Breast epithelium (tissue), 4 donors: ENCODE data around the gene IGSF21. TPM values are rescaled to one million over a fixed set of nuclear protein-coding genes. Genes with fewer than 3 reads are reported as not detected.

Source experiments
- DNase-seq, 2 donors: peaks; one replicate each; pipeline ENCODE4 v3.0.0-alpha.2; 2019; ENCODE audit warnings: low spot score in 2 of 2
- H3K27ac ChIP-seq, 2 donors: fragments of 200-600 bp; sonication (generic) in 1 of 2; one replicate each; pipeline ENCODE4 v1.5.1; 2016 to 2019; ENCODE audit warnings: mild to moderate bottlenecking in 1 of 2
- H3K27me3 ChIP-seq, 2 donors: fragments of 200-600 bp; sonication (generic) in 1 of 2; one replicate each; pipeline versions ENCODE4 v1.5.1 to v1.6.0; 2017 to 2019; ENCODE audit warnings: control low read depth in 1 of 2, mild to moderate bottlenecking in 1 of 2
- H3K36me3 ChIP-seq: fragments of 200-600 bp; one replicate; pipeline ENCODE4 v1.5.1; 2019
- H3K4me1 ChIP-seq, 2 donors: fragments of 200-600 bp; sonication (generic); one replicate each; pipeline ENCODE4 v1.5.1; 2016 to 2019; ENCODE audit warnings: control low read depth in 1 of 2
- H3K4me3 ChIP-seq, 3 donors: fragments of 200-600 bp; sonication (generic); 1 replicate in 2 of 3; 2 replicates in 1 of 3; pipeline ENCODE4 v1.5.1; 2016 to 2019; ENCODE audit warnings: mild to moderate bottlenecking in 3 of 3, moderate library complexity in 2 of 3
- H3K9me3 ChIP-seq, 2 donors: fragments of 200-600 bp; sonication (generic) in 1 of 2; one replicate each; pipeline ENCODE4 v1.5.1; 2016 to 2019; ENCODE audit warnings: control low read depth in 1 of 2
- POLR2A ChIP-seq: fragments of 450-650 bp; IDR thresholded peaks from one replicate; pipeline ENCODE4 v1.6.1; 2016; ENCODE audit warnings: antibody characterized with exemption, mild to moderate bottlenecking, moderate library complexity
- POLR2AphosphoS5 ChIP-seq, 3 donors: sonication (generic); formaldehyde crosslinking; IDR thresholded peaks; one replicate each; pipeline ENCODE4 v1.6.1; 2017; ENCODE audit warnings: antibody characterized with exemption in 3 of 3
- intact Hi-C: fragments of 100-400 bp; cut with DNase I; formaldehyde crosslinking; loops from one replicate; pipeline ENCODE4 v1.15.1; 2023; ENCODE audit warnings: low total_unique reads
- total RNA-seq, 3 donors: library from RNA; depleted of rRNA; stranded (reverse); fragments of >200 nt; gene quantifications; one replicate each; pipeline ENCODE4 v1.1.0, GENCODE V29; 2016
- TF ChIP-seq, protein P1 (sequence below), 3 donors: fragments of 450-650 bp; IDR thresholded peaks; one replicate each; pipeline ENCODE4 v1.5.1; 2016 to 2017; ENCODE audit warnings: antibody characterized with exemption in 3 of 3, mild to moderate bottlenecking in 3 of 3, moderate library complexity in 3 of 3

IGSF21 gene
- total RNA-seq: 1 to 10 TPM; 4.8 to 9.5 (median 4.8) TPM

GRCh38 chr1:18107369-18108298 lies at the start of gene IGSF21:
Gene IGSF21, plus strand, starts transcription at chr1:18107798. Its CDS starts 331 bp downstream, at chr1:18108129.
- Histone ChIP-seq H3K27me3 (peaks cover 15 to 82% of the 10 kb centered on the region in 2 donors), H3K36me3 (no peaks in the 10 kb centered on the region), H3K4me3 (peak within 1 kb of the TSS; percentile 22 to 61 (median 35)), H3K4me1 (peaks cover 0 to 13% of the 10 kb centered on the region in 2 donors), H3K9me3 (no peaks in the 10 kb centered on the region), H3K27ac (no peak within 1 kb of the TSS)
- DNase-seq: no peak
- intact Hi-C loops: no loop called here
- TF ChIP-seq POLR2AphosphoS5 (IDR thresholded peaks at IDR 0.05) (no peak), POLR2A (no peak)
- TF ChIP-seq, protein P1, sequence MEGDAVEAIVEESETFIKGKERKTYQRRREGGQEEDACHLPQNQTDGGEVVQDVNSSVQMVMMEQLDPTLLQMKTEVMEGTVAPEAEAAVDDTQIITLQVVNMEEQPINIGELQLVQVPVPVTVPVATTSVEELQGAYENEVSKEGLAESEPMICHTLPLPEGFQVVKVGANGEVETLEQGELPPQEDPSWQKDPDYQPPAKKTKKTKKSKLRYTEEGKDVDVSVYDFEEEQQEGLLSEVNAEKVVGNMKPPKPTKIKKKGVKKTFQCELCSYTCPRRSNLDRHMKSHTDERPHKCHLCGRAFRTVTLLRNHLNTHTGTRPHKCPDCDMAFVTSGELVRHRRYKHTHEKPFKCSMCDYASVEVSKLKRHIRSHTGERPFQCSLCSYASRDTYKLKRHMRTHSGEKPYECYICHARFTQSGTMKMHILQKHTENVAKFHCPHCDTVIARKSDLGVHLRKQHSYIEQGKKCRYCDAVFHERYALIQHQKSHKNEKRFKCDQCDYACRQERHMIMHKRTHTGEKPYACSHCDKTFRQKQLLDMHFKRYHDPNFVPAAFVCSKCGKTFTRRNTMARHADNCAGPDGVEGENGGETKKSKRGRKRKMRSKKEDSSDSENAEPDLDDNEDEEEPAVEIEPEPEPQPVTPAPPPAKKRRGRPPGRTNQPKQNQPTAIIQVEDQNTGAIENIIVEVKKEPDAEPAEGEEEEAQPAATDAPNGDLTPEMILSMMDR (IDR thresholded peaks at IDR 0.05): no peak

- Histone ChIP-seq H3K4me3 (no peak overlapping the region), H3K9me3 (no peaks in the 10 kb centered on the region), H3K27me3 (peaks cover 0 to 50% of the 10 kb centered on the region in 2 donors), H3K36me3 (no peaks in the 10 kb centered on the region), H3K4me1 (no peaks in the 10 kb centered on the region), H3K27ac (no peak overlapping the region)
- TF ChIP-seq, protein P1 (IDR thresholded peaks at IDR 0.05): no peak
- no peak for TF ChIP-seq POLR2A
- no peak for TF ChIP-seq POLR2AphosphoS5 (IDR thresholded peaks at IDR 0.05)
- intact Hi-C loops: no loop called here
- DNase-seq: no peak
Measured at GRCh38 chr1:18058206-18058921, 49.2 kb upstream of the IGSF21 start.

DNA sequence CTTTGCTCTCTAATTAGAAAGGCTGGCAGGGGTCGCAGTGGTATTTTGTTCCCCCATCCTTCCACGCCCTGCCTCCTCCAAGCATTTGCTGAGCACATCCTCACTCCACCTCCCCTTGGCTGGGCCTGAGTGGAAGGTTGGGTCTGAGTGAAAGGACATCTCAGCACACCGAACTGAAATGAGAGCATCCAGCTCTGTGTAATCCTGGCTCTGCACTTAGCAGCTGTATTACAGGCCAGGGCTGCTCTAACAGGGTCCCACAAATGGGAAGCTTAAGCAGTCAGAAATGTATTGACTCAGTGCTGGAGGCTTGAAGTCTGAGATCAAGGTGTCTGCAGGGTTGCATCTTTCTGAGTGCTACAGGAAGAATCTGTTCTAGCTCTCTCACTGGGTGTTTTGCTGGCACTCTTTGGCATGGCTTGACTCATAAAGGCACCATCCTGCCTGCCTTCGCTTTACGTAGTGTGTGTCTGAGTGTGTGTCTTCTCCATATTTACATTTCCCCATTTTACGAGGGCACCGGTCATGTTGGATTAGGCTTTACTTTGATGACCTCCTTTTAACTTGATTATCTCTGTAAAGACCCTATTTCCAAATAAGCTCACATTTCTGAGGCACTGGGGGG lies 48.5 kb upstream of the IGSF21 start:
- intact Hi-C loops: no loop called here
- H3K4me1 ChIP-seq: no peaks in the 10 kb centered on the region
- no peak for DNase-seq
- H3K27ac ChIP-seq: no peak overlapping the region
- TF ChIP-seq POLR2A (no peak), POLR2AphosphoS5 (IDR thresholded peaks at IDR 0.05) (no peak)
- TF ChIP-seq, protein P1 (IDR thresholded peaks at IDR 0.05): no peak
- no peak overlapping the region for H3K4me3 ChIP-seq
- peaks cover 0 to 56% of the 10 kb centered on the region in 2 donors for H3K27me3 ChIP-seq
- H3K36me3 ChIP-seq: no peaks in the 10 kb centered on the region
- H3K9me3 ChIP-seq: no peaks in the 10 kb centered on the region

GRCh38 chr1:18060366-18060765 lies 47.2 kb upstream of the IGSF21 start:
- no peak for TF ChIP-seq POLR2AphosphoS5 (IDR thresholded peaks at IDR 0.05)
- TF ChIP-seq, protein P1 (IDR thresholded peaks at IDR 0.05): no peak
- intact Hi-C loops: no loop called here
- H3K4me3 ChIP-seq: no peak overlapping the region
- no peak for DNase-seq
- H3K27ac ChIP-seq: no peak overlapping the region
- H3K27me3 ChIP-seq: peaks cover 0 to 60% of the 10 kb centered on the region in 2 donors
- no peaks in the 10 kb centered on the region for H3K4me1 ChIP-seq
- H3K36me3 ChIP-seq: no peaks in the 10 kb centered on the region
- H3K9me3 ChIP-seq: no peaks in the 10 kb centered on the region
